COR-L47 (cell line): ENCODE measurements around the gene GGA1.

ENCODE experiments used
- DNase-seq: peaks from one replicate; lab custom pipeline; 2025; lab: John Stamatoyannopoulos, UW

The GGA1 gene, protein sequence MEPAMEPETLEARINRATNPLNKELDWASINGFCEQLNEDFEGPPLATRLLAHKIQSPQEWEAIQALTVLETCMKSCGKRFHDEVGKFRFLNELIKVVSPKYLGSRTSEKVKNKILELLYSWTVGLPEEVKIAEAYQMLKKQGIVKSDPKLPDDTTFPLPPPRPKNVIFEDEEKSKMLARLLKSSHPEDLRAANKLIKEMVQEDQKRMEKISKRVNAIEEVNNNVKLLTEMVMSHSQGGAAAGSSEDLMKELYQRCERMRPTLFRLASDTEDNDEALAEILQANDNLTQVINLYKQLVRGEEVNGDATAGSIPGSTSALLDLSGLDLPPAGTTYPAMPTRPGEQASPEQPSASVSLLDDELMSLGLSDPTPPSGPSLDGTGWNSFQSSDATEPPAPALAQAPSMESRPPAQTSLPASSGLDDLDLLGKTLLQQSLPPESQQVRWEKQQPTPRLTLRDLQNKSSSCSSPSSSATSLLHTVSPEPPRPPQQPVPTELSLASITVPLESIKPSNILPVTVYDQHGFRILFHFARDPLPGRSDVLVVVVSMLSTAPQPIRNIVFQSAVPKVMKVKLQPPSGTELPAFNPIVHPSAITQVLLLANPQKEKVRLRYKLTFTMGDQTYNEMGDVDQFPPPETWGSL

DNA sequence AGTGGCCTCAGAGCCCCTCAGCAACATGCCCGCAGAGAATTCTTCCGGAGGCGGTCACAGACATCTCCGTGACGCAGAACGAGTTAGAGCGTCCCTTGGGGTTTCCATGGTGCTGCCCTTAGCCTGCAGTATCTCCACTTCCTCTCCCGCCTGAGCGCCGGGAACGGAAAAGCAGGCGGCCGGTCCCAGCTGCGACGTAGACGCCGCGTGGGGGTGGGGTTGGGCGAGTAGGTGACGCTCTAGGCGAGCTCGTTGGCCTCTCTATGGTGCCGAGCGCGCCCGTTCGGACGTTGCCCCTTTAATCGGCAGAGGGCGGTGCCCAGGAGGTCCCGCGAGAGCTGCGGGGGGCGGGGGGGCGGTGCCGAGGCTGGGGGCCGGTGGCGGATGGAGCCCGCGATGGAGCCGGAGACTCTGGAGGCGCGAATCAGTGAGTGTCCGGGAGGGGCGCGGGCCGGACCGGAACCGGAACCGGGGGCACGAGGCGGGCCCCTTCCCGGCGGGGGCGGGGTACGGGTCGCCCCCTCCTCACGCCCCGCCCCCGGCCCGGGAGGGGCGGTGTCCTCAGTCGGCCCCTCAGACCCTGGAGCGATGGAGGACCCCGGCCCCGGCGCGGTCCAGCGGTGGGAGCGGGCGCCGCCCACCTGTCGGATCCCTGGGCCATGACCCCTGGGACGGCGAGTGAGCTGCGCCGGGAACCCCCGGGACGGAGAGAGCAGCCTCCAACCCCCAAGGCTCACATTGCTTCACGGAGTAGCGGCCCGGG is at the start of gene GGA1:
GGA1 (plus strand) TSS at position 358 of the 763 bp plus-strand sequence; CDS start at position 385, 27 bp downstream.
- peak; percentile 100 for DNase-seq

GRCh38 chr22:37559521-37559900 is 49.1 kb upstream of the GGA1 start:
- no peak for DNase-seq

DNA sequence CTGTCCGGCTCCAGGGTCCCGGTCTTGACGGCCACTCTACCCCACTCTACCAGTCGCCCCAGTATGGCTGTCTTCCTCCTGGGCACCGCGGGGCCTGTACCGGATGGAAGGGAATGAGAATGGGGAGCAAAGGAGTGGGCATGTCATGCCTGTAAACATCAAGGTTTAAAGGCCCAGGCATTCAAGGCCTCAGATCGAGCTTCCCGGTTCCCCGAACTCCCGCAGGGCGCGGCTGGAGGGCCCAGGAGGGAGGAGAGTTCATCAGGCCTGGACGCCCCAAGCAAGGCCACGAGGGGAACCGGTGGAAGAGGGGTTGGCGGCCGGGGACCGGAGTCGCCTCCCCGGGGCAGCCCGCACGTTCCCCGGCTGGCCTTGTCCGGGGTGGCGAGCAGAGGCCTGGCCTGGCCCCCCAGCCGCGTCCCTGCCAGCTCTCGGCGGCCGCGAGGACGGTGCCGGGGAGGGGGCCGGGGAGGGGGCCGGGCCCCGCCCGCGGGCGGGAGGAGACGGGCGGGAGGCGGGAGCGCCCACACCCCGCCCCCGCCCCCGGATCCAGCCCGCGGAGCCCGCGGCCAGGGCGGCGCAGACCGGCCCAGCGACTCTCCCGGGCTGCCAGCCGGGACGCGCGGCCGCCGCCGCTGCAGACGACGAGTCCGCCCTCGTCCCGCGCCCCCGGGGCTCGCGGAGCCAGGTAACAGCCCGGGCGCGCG is 48.6 kb upstream of the GGA1 start, which contains the start of gene CDC42EP1:
CDC42EP1 (plus strand) TSS at position 580 of the 707 bp plus-strand sequence. CDS start 5,870 bp downstream, outside the sequence.
- no peak for DNase-seq

GRCh38 chr22:37560608-37561211 is 47.9 kb upstream of the GGA1 start:
- DNase-seq = no peak

DNA sequence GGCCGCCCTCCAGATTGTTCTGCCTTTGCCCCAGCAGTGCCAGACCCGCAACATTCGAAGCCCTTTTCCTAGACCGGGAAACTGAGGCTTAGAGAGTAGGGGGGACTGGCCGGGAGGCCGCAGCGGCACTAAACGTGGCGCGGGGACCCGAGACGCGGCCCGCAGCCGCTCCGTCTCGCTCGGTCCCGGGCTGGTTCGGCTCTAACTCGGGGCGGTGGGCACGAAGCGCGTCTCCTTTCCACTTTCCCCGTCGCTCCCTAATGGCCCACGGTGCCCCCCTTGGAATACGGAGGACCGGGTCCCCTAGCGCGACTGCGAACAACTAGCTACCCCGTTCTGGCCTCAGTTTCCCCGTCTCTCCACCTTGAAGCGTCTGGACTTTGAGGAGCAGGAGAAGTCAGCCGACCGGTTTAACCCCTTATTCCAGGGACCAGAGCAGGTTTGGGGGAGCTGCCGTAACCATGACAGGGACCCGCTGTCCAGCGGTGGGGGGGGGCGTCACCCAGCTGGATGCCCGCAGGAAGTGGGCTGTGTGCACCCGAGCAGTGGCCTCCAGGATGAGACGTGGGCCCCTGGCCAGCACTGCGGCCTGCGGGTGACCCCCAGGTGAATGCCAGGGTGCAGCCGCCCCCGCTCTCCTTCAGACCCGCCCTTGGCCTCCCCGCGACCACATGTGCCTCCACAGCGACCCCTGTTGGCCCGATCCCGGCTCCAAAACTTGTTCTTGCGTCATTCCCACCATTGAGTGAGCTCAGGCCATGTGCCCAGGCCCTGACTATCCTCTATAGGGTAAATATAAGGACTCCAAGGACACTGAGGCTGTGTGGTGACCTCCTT is 47.2 kb upstream of the GGA1 start:
- peak; percentile 30 for DNase-seq

GRCh38 chr22:37562049-37562875 is 46.4 kb upstream of the GGA1 start:
- no peak for DNase-seq

DNA sequence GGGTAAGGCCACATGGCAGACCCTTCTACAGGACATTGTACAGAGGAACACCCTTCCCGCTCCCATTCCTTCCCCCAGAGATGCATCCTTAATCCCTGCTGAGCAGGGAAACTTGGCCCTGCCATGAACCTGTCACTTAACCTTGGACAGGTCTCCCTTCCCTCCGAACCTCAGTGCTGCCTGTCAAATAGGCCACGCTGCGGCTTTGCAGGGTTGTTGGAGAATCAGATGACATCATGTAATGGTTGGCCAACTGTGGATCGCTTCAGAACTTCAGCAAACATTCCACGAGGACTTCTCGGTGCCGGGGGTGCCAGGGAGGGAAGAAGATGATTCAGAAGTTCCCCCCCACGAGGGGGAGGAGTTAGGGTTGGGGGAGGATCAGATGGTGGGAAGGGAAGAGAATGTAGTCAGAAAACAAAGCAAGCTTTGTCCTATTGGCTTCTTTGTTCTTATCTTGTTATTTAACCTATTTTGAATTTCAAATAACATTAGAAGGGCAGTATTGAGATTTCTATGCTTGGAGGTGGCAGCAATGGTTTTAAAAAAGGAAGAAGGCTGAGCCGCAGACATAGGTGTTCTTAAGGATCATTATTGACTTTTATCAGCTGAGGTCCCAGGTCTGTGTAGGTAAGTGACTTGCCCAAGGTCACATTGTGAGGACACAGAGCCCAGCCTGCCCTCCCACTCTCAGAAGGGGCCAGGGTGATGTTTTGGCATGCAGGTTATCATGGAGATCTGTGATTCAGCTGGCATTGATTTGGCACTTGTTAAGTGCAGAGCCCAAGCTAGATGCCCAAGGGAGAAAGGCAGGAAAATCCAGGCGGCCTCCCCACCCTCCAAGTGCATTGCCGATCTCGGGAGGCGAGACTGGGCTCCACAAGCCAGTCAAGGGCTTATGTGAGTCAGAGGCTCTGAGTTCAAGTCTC is 45.2 kb upstream of the GGA1 start:
- no peak for DNase-seq

DNA sequence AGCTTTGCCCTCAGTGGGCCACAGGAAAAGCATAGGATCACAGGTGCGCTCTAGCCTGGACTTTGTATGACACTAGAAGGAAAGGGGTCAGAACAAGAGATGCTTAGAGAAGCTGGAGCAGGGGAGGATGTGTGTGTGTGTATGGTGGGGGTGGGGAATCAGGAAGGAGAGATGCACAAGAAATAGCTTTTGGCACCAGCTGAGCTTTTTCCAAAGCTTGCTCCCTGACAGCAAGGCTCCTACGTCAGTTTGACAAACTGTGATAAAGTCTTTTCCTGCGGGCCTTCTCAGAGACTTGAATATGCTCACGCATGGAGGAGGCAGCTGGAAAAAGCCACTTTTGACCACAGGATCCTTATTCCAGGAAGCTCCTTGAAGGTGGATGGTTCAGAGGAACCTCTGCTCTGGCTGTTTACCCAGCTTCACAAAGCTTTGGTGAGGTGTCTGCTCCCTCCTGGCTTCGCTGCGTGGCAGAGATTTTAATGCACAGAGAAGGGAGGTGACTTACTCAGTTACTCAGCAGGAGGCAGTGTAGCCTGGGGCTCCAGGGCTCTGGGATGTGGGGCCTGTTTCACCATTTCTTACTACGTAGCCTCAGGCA is 44.4 kb upstream of the GGA1 start:
- no peak for DNase-seq

- no peak for DNase-seq
Measured at GRCh38 chr22:37565830-37566229, 42.8 kb upstream of the GGA1 start.

DNA sequence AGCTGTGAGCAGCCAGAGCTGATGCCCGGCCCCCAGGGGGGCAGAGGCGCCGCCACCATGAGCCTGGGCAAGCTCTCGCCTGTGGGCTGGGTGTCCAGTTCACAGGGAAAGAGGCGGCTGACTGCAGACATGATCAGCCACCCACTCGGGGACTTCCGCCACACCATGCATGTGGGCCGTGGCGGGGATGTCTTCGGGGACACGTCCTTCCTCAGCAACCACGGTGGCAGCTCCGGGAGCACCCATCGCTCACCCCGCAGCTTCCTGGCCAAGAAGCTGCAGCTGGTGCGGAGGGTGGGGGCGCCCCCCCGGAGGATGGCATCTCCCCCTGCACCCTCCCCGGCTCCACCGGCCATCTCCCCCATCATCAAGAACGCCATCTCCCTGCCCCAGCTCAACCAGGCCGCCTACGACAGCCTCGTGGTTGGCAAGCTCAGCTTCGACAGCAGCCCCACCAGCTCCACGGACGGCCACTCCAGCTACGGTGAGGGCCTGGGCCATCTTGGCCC is 42.3 kb upstream of the GGA1 start:
- no peak for DNase-seq

DNA sequence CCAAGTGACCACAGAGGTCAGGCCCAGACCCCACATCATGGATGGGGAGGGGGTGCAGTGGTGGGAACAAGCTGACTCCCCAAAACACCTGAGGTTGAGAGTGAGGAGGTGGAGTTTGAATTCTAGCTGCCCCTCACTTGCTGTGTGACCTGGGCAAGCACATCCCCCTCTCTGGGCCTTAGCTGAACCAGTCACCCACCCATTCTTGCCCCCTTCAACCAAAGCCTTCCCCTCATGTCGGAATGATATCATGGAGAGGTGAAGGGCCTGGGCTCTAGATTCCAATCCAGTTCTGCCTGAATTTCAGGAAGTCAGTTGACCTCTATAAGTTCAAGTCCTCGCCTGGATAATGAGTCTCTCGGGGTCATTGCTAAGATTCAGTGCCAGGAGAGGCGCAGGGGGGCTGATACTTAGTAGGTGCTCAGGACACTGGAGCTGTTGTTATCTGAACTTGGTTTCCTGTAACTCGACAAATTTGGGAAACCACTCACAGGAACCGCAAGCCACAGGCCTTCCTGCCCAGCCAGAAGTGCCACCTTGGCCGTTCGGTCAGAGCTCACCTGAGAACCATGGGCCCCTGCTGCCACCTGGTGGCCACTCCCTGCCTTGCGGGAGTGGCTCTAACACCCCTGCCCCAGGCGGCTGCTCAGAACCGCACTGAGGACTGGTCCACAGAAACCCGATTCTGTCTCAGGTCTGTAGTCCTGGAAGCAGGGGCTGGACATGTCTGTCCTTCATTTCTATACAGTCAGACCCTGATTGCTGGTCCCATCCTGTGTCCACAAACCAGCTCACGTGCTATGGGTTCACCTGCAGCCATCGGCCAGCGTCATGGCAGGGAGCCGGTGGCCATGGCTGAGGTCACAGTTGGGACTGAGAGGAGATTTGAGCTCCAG is 41.5 kb upstream of the GGA1 start:
- peak; percentile 67 for DNase-seq

DNA sequence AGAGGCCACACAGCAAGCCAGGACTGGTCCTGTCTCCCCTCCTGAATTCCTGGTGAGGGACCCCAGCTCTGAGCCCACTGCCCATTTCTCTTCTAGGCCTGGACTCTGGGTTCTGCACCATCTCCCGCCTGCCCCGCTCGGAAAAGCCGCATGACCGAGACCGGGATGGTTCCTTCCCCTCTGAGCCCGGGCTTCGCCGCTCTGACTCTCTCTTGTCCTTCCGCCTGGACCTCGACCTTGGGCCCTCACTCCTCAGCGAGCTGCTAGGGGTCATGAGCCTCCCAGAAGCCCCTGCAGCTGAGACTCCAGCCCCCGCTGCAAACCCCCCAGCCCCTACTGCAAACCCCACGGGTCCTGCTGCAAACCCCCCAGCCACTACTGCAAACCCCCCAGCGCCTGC is 40.6 kb upstream of the GGA1 start:
- no peak for DNase-seq

- DNase-seq = no peak
Measured at GRCh38 chr22:37568448-37569008, 40.1 kb upstream of the GGA1 start.

GRCh38 chr22:37569009-37569920 is 39.4 kb upstream of the GGA1 start:
- no peak for DNase-seq

- DNase-seq = no peak
Measured at GRCh38 chr22:37569921-37570660, 38.5 kb upstream of the GGA1 start.
